H9 (cell line): ENCODE data around the gene SLC12A9. TPM values are rescaled to one million over a fixed set of nuclear protein-coding genes. Genes with fewer than 3 reads are reported as not detected.
A peak's percentile ranks its signal among the peaks of the same experiment; 100 is the strongest.

Experiments used
- DNase-seq: peaks from one replicate; pipeline ENCODE4 v3.0.0-alpha.2; 2017
- H2AFZ ChIP-seq: one replicate; pipeline ENCODE4 v1.6.1; 2013; ENCODE audit warnings: mild to moderate bottlenecking, low read length, control low read depth, moderate library complexity
- H2AK5ac ChIP-seq: 2 replicates; pipeline ENCODE4 v1.6.1; 2013; ENCODE audit warnings: low read length, control low read depth, mixed read lengths; ENCODE audit not compliant: insufficient read length
- H2BK120ac ChIP-seq: one replicate; pipeline ENCODE4 v1.6.1; 2013; ENCODE audit warnings: low read depth, mild to moderate bottlenecking, low read length, control low read depth, inconsistent platforms; ENCODE audit not compliant: poor library complexity, severe bottlenecking
- H2BK12ac ChIP-seq: 2 replicates; pipeline ENCODE4 v1.6.1; 2013; ENCODE audit warnings: low read length, control low read depth, mixed read lengths, low read depth; ENCODE audit not compliant: insufficient read length
- H2BK15ac ChIP-seq: 2 replicates; pipeline ENCODE4 v1.6.1; 2013; ENCODE audit warnings: low read depth, low read length, control low read depth
- H2BK20ac ChIP-seq: one replicate; pipeline ENCODE4 v1.6.1; 2013; ENCODE audit warnings: low read depth, mild to moderate bottlenecking, low read length, control low read depth, inconsistent platforms; ENCODE audit not compliant: poor library complexity, severe bottlenecking
- H2BK5ac ChIP-seq: 2 replicates; pipeline ENCODE4 v1.6.1; 2013; ENCODE audit warnings: low read length, control low read depth, mixed read lengths; ENCODE audit not compliant: insufficient read length
- H3K14ac ChIP-seq: 2 replicates; pipeline ENCODE4 v1.6.1; 2013; ENCODE audit warnings: low read length, control low read depth; ENCODE audit not compliant: insufficient read depth
- H3K18ac ChIP-seq: 2 replicates; pipeline ENCODE4 v1.6.1; 2013; ENCODE audit warnings: low read depth, mild to moderate bottlenecking, mixed read lengths, low read length, control low read depth; ENCODE audit not compliant: insufficient read length
- H3K23ac ChIP-seq: 2 replicates; pipeline ENCODE4 v1.6.1; 2013; ENCODE audit warnings: low read length, control low read depth, mixed read lengths, low read depth; ENCODE audit not compliant: insufficient read length
- H3K23me2 ChIP-seq: 2 replicates; pipeline ENCODE4 v1.6.1; 2013; ENCODE audit warnings: low read depth, mild to moderate bottlenecking, mixed read lengths, low read length, control low read depth; ENCODE audit not compliant: insufficient read length, poor library complexity, severe bottlenecking
- H3K27ac ChIP-seq: 2 replicates; pipeline ENCODE4 v1.5.1; 2013; ENCODE audit warnings: low read length, control low read depth, mixed read lengths, low read depth; ENCODE audit not compliant: insufficient read length
- H3K27me3 ChIP-seq: 2 replicates; pipeline ENCODE4 v1.6.1; 2013; ENCODE audit warnings: low read length, control low read depth, inconsistent platforms; ENCODE audit not compliant: insufficient read depth
- H3K4ac ChIP-seq: 2 replicates; pipeline ENCODE4 v1.6.1; 2013; ENCODE audit warnings: low read depth, mild to moderate bottlenecking, control low read depth, inconsistent platforms, low read length, moderate library complexity
- H3K4me1 ChIP-seq: 2 replicates; pipeline ENCODE4 v1.6.1; 2013; ENCODE audit warnings: low read length, control low read depth, inconsistent platforms; ENCODE audit not compliant: insufficient read depth
- H3K4me2 ChIP-seq: 2 replicates; pipeline ENCODE4 v1.6.1; 2013; ENCODE audit warnings: low read length, control low read depth, mixed read lengths; ENCODE audit not compliant: insufficient read length, insufficient read depth
- H3K56ac ChIP-seq: 2 replicates; pipeline ENCODE4 v1.6.1; 2013; ENCODE audit warnings: low read depth, mild to moderate bottlenecking, mixed read lengths, low read length, control low read depth; ENCODE audit not compliant: insufficient read length
- H3K79me1 ChIP-seq: 2 replicates; pipeline ENCODE4 v1.6.1; 2013; ENCODE audit warnings: low read depth, mild to moderate bottlenecking, moderate library complexity, low read length, control low read depth, inconsistent platforms; ENCODE audit not compliant: insufficient read depth, poor library complexity, severe bottlenecking
- H3K79me2 ChIP-seq: 2 replicates; pipeline ENCODE4 v1.6.1; 2013; ENCODE audit warnings: low read length, control low read depth, inconsistent platforms; ENCODE audit not compliant: insufficient read depth
- H3K9ac ChIP-seq: 2 replicates; pipeline ENCODE4 v1.6.1; 2013; ENCODE audit warnings: low read length, control low read depth, mixed read lengths; ENCODE audit not compliant: insufficient read length; ENCODE audit errors: extremely low read depth
- H3K9me3 ChIP-seq: one replicate; pipeline ENCODE4 v1.6.1; 2013; ENCODE audit warnings: low read depth, low read length, inconsistent platforms; ENCODE audit not compliant: control insufficient read depth
- H3T11ph ChIP-seq: one replicate; pipeline ENCODE4 v1.6.1; 2013; ENCODE audit warnings: mild to moderate bottlenecking, low read length, control low read depth, inconsistent platforms
- H4K20me1 ChIP-seq: one replicate; pipeline ENCODE4 v1.6.1; 2013; ENCODE audit not compliant: control insufficient read depth, insufficient read length, insufficient read depth
- H4K5ac ChIP-seq: 2 replicates; pipeline ENCODE4 v1.6.1; 2013; ENCODE audit warnings: low read depth, mild to moderate bottlenecking, mixed read lengths, low read length, control low read depth; ENCODE audit not compliant: insufficient read length
- H4K8ac ChIP-seq: replicated peaks from 2 replicates; pipeline ENCODE4 v1.6.1; 2013; ENCODE audit warnings: low read length, control low read depth, mixed read lengths, low read depth; ENCODE audit not compliant: insufficient read length
- H4K91ac ChIP-seq: 2 replicates; pipeline ENCODE4 v1.6.1; 2013; ENCODE audit warnings: low read depth, mild to moderate bottlenecking, moderate library complexity, mixed read lengths, low read length, control low read depth; ENCODE audit not compliant: insufficient read length
- H3K27ac Mint-ChIP-seq, 3 experiments: 2 replicates in 2 of 3; 3 replicates in 1 of 3; pipeline ENCODE4 v1.8.0; 2020 to 2021; ENCODE audit warnings: mixed read lengths in 3 of 3, mild to moderate bottlenecking in 1 of 3, moderate library complexity in 1 of 3
- H3K27me3 Mint-ChIP-seq: 2 replicates; pipeline ENCODE4 v1.8.0; 2021; ENCODE audit warnings: low read depth, mild to moderate bottlenecking, moderate library complexity, mixed read lengths
- H3K36me3 Mint-ChIP-seq, 3 experiments: 2 replicates in 2 of 3; 3 replicates in 1 of 3; pipeline ENCODE4 v1.8.0; 2020 to 2021; ENCODE audit warnings: low read depth in 3 of 3, mixed read lengths in 3 of 3; ENCODE audit not compliant: insufficient read depth in 1 of 3
- H3K4me1 Mint-ChIP-seq, 2 experiments: 2 replicates each; pipeline ENCODE4 v1.8.0; 2020; ENCODE audit warnings: mixed read lengths in 2 of 2
- H3K4me3 Mint-ChIP-seq, 2 experiments: 2 replicates in 1 of 2; 3 replicates in 1 of 2; pipeline ENCODE4 v1.8.0; 2020 to 2021; ENCODE audit warnings: mild to moderate bottlenecking in 2 of 2, mixed read lengths in 2 of 2, moderate library complexity in 1 of 2
- H3K9me3 Mint-ChIP-seq, 2 experiments: 2 replicates in 1 of 2; 3 replicates in 1 of 2; pipeline ENCODE4 v1.8.0; 2020; ENCODE audit warnings: mild to moderate bottlenecking in 2 of 2, mixed read lengths in 2 of 2, moderate library complexity in 1 of 2
- WGBS: extraction: QIAGEN DNeasy Blood & Tissue Kit; methylation state at CpG from one replicate; pipeline ENCODE4 v1.1.7; 2013; ENCODE audit warnings: missing lambda C conversion rate, low lambda C conversion rate, mixed read lengths; ENCODE audit not compliant: insufficient read length; ENCODE audit errors: extremely low coverage; 5-methylcytosine and 5-hydroxymethylcytosine counted together
- total RNA-seq: library from RNA; stranded (reverse); gene quantifications from 2 replicates; pipeline ENCODE4 v1.2.1, GENCODE V29; 2021
- TF ChIP-seq, protein P1 (sequence below): fragments of 200-600 bp; sonication (generic); conservative IDR thresholded peaks from 3 replicates; pipeline ENCODE4 v1.8.0; 2021; ENCODE audit warnings: antibody characterized with exemption, mild to moderate bottlenecking

The SLC12A9 gene
- total RNA-seq, 1 experiment from 2014 or later: 43.0 TPM

GRCh38 chr7:100808354-100808875 is 44.1 kb upstream of the SLC12A9 start:
- H3K4me1 ChIP-seq: no peaks in the 10 kb centered on the region
- H3K23ac ChIP-seq: no peak overlapping the region
- H3K4me2 ChIP-seq: no peak overlapping the region
- TF ChIP-seq, protein P1, sequence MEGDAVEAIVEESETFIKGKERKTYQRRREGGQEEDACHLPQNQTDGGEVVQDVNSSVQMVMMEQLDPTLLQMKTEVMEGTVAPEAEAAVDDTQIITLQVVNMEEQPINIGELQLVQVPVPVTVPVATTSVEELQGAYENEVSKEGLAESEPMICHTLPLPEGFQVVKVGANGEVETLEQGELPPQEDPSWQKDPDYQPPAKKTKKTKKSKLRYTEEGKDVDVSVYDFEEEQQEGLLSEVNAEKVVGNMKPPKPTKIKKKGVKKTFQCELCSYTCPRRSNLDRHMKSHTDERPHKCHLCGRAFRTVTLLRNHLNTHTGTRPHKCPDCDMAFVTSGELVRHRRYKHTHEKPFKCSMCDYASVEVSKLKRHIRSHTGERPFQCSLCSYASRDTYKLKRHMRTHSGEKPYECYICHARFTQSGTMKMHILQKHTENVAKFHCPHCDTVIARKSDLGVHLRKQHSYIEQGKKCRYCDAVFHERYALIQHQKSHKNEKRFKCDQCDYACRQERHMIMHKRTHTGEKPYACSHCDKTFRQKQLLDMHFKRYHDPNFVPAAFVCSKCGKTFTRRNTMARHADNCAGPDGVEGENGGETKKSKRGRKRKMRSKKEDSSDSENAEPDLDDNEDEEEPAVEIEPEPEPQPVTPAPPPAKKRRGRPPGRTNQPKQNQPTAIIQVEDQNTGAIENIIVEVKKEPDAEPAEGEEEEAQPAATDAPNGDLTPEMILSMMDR: no peak
- no peaks in the 10 kb centered on the region for H3K27me3 ChIP-seq
- H4K20me1 ChIP-seq: no peaks in the 10 kb centered on the region
- no peak overlapping the region for H4K91ac ChIP-seq
- no peak overlapping the region for H4K8ac ChIP-seq
- no peak overlapping the region for H3K14ac ChIP-seq
- DNase-seq: no peak
- H2BK20ac ChIP-seq: no peak overlapping the region
- Mint-ChIP-seq H3K27me3 (no peaks in the 10 kb centered on the region; the same call in 1 of the 2 replicates), H3K36me3 (peaks cover 69 to 96% (median 95%) of the 10 kb centered on the region in 3 experiments), H3K9me3 (no peaks in the 10 kb centered on the region), H3K4me1 (peaks cover 5 to 10% of the 10 kb centered on the region in 2 experiments; a peak in 3 of 4 replicates), H3K27ac (peak overlapping the region in 2 of 3 experiments; percentile 41 to 82; a peak in 2 of 7 replicates), H3K4me3 (no peak overlapping the region)
- H2BK120ac ChIP-seq: no peak overlapping the region
- no peak overlapping the region for H2AK5ac ChIP-seq
- no peak overlapping the region for H2AFZ ChIP-seq
- no peaks in the 10 kb centered on the region for H3K79me2 ChIP-seq
- H3K18ac ChIP-seq: no peak overlapping the region
- no peak overlapping the region for H2BK15ac ChIP-seq
- no peak overlapping the region for H2BK5ac ChIP-seq
- H2BK12ac ChIP-seq: no peak overlapping the region
- no CpG with 5 or more reads among the region's 5 CpGs for WGBS
- no peak overlapping the region for H3K27ac ChIP-seq
- no peaks in the 10 kb centered on the region for H3K9me3 ChIP-seq
- H3K56ac ChIP-seq: no peak overlapping the region
- no peak overlapping the region for H3T11ph ChIP-seq
- no peaks in the 10 kb centered on the region for H3K23me2 ChIP-seq
- H3K4ac ChIP-seq: no peak overlapping the region
- peaks cover 2% of the 10 kb centered on the region for H3K79me1 ChIP-seq
- no peak overlapping the region for H4K5ac ChIP-seq
- no peak overlapping the region for H3K9ac ChIP-seq
